H9 (cell line): ENCODE data around the gene MSI2. TPM values are rescaled to one million over a fixed set of nuclear protein-coding genes. Genes with fewer than 3 reads are reported as not detected.

Source experiments
- DNase-seq: peaks from one replicate; pipeline ENCODE4 v3.0.0-alpha.2; 2017
- H2AFZ ChIP-seq: one replicate; pipeline ENCODE4 v1.6.1; 2013; ENCODE audit warnings: mild to moderate bottlenecking, low read length, control low read depth, moderate library complexity
- H2AK5ac ChIP-seq: 2 replicates; pipeline ENCODE4 v1.6.1; 2013; ENCODE audit warnings: low read length, control low read depth, mixed read lengths; ENCODE audit not compliant: insufficient read length
- H2BK120ac ChIP-seq: one replicate; pipeline ENCODE4 v1.6.1; 2013; ENCODE audit warnings: low read depth, mild to moderate bottlenecking, low read length, control low read depth, inconsistent platforms; ENCODE audit not compliant: poor library complexity, severe bottlenecking
- H2BK12ac ChIP-seq: 2 replicates; pipeline ENCODE4 v1.6.1; 2013; ENCODE audit warnings: low read length, control low read depth, mixed read lengths, low read depth; ENCODE audit not compliant: insufficient read length
- H2BK15ac ChIP-seq: 2 replicates; pipeline ENCODE4 v1.6.1; 2013; ENCODE audit warnings: low read depth, low read length, control low read depth
- H2BK20ac ChIP-seq: one replicate; pipeline ENCODE4 v1.6.1; 2013; ENCODE audit warnings: low read depth, mild to moderate bottlenecking, low read length, control low read depth, inconsistent platforms; ENCODE audit not compliant: poor library complexity, severe bottlenecking
- H2BK5ac ChIP-seq: 2 replicates; pipeline ENCODE4 v1.6.1; 2013; ENCODE audit warnings: low read length, control low read depth, mixed read lengths; ENCODE audit not compliant: insufficient read length
- H3K14ac ChIP-seq: 2 replicates; pipeline ENCODE4 v1.6.1; 2013; ENCODE audit warnings: low read length, control low read depth; ENCODE audit not compliant: insufficient read depth
- H3K18ac ChIP-seq: 2 replicates; pipeline ENCODE4 v1.6.1; 2013; ENCODE audit warnings: low read depth, mild to moderate bottlenecking, mixed read lengths, low read length, control low read depth; ENCODE audit not compliant: insufficient read length
- H3K23ac ChIP-seq: 2 replicates; pipeline ENCODE4 v1.6.1; 2013; ENCODE audit warnings: low read length, control low read depth, mixed read lengths, low read depth; ENCODE audit not compliant: insufficient read length
- H3K23me2 ChIP-seq: 2 replicates; pipeline ENCODE4 v1.6.1; 2013; ENCODE audit warnings: low read depth, mild to moderate bottlenecking, mixed read lengths, low read length, control low read depth; ENCODE audit not compliant: insufficient read length, poor library complexity, severe bottlenecking
- H3K27ac ChIP-seq: 2 replicates; pipeline ENCODE4 v1.5.1; 2013; ENCODE audit warnings: low read length, control low read depth, mixed read lengths, low read depth; ENCODE audit not compliant: insufficient read length
- H3K27me3 ChIP-seq: 2 replicates; pipeline ENCODE4 v1.6.1; 2013; ENCODE audit warnings: low read length, control low read depth, inconsistent platforms; ENCODE audit not compliant: insufficient read depth
- H3K4ac ChIP-seq: 2 replicates; pipeline ENCODE4 v1.6.1; 2013; ENCODE audit warnings: low read depth, mild to moderate bottlenecking, control low read depth, inconsistent platforms, low read length, moderate library complexity
- H3K4me1 ChIP-seq: 2 replicates; pipeline ENCODE4 v1.6.1; 2013; ENCODE audit warnings: low read length, control low read depth, inconsistent platforms; ENCODE audit not compliant: insufficient read depth
- H3K4me2 ChIP-seq: 2 replicates; pipeline ENCODE4 v1.6.1; 2013; ENCODE audit warnings: low read length, control low read depth, mixed read lengths; ENCODE audit not compliant: insufficient read length, insufficient read depth
- H3K56ac ChIP-seq: 2 replicates; pipeline ENCODE4 v1.6.1; 2013; ENCODE audit warnings: low read depth, mild to moderate bottlenecking, mixed read lengths, low read length, control low read depth; ENCODE audit not compliant: insufficient read length
- H3K79me1 ChIP-seq: 2 replicates; pipeline ENCODE4 v1.6.1; 2013; ENCODE audit warnings: low read depth, mild to moderate bottlenecking, moderate library complexity, low read length, control low read depth, inconsistent platforms; ENCODE audit not compliant: insufficient read depth, poor library complexity, severe bottlenecking
- H3K79me2 ChIP-seq: 2 replicates; pipeline ENCODE4 v1.6.1; 2013; ENCODE audit warnings: low read length, control low read depth, inconsistent platforms; ENCODE audit not compliant: insufficient read depth
- H3K9ac ChIP-seq: 2 replicates; pipeline ENCODE4 v1.6.1; 2013; ENCODE audit warnings: low read length, control low read depth, mixed read lengths; ENCODE audit not compliant: insufficient read length; ENCODE audit errors: extremely low read depth
- H3K9me3 ChIP-seq: one replicate; pipeline ENCODE4 v1.6.1; 2013; ENCODE audit warnings: low read depth, low read length, inconsistent platforms; ENCODE audit not compliant: control insufficient read depth
- H3T11ph ChIP-seq: one replicate; pipeline ENCODE4 v1.6.1; 2013; ENCODE audit warnings: mild to moderate bottlenecking, low read length, control low read depth, inconsistent platforms
- H4K20me1 ChIP-seq: one replicate; pipeline ENCODE4 v1.6.1; 2013; ENCODE audit not compliant: control insufficient read depth, insufficient read length, insufficient read depth
- H4K5ac ChIP-seq: 2 replicates; pipeline ENCODE4 v1.6.1; 2013; ENCODE audit warnings: low read depth, mild to moderate bottlenecking, mixed read lengths, low read length, control low read depth; ENCODE audit not compliant: insufficient read length
- H4K8ac ChIP-seq: replicated peaks from 2 replicates; pipeline ENCODE4 v1.6.1; 2013; ENCODE audit warnings: low read length, control low read depth, mixed read lengths, low read depth; ENCODE audit not compliant: insufficient read length
- H4K91ac ChIP-seq: 2 replicates; pipeline ENCODE4 v1.6.1; 2013; ENCODE audit warnings: low read depth, mild to moderate bottlenecking, moderate library complexity, mixed read lengths, low read length, control low read depth; ENCODE audit not compliant: insufficient read length
- H3K27ac Mint-ChIP-seq, 3 experiments: 2 replicates in 2 of 3; 3 replicates in 1 of 3; pipeline ENCODE4 v1.8.0; 2020 to 2021; ENCODE audit warnings: mixed read lengths in 3 of 3, mild to moderate bottlenecking in 1 of 3, moderate library complexity in 1 of 3
- H3K27me3 Mint-ChIP-seq: 2 replicates; pipeline ENCODE4 v1.8.0; 2021; ENCODE audit warnings: low read depth, mild to moderate bottlenecking, moderate library complexity, mixed read lengths
- H3K36me3 Mint-ChIP-seq, 3 experiments: 2 replicates in 2 of 3; 3 replicates in 1 of 3; pipeline ENCODE4 v1.8.0; 2020 to 2021; ENCODE audit warnings: low read depth in 3 of 3, mixed read lengths in 3 of 3; ENCODE audit not compliant: insufficient read depth in 1 of 3
- H3K4me1 Mint-ChIP-seq, 2 experiments: 2 replicates each; pipeline ENCODE4 v1.8.0; 2020; ENCODE audit warnings: mixed read lengths in 2 of 2
- H3K4me3 Mint-ChIP-seq, 2 experiments: 2 replicates in 1 of 2; 3 replicates in 1 of 2; pipeline ENCODE4 v1.8.0; 2020 to 2021; ENCODE audit warnings: mild to moderate bottlenecking in 2 of 2, mixed read lengths in 2 of 2, moderate library complexity in 1 of 2
- H3K9me3 Mint-ChIP-seq, 2 experiments: 2 replicates in 1 of 2; 3 replicates in 1 of 2; pipeline ENCODE4 v1.8.0; 2020; ENCODE audit warnings: mild to moderate bottlenecking in 2 of 2, mixed read lengths in 2 of 2, moderate library complexity in 1 of 2
- CTCF ChIP-seq: fragments of 200-600 bp; sonication (generic); conservative IDR thresholded peaks from 3 replicates; pipeline ENCODE4 v1.8.0; 2021; ENCODE audit warnings: antibody characterized with exemption, mild to moderate bottlenecking
- WGBS: extraction: QIAGEN DNeasy Blood & Tissue Kit; methylation state at CpG from one replicate; pipeline ENCODE4 v1.1.7; 2013; ENCODE audit warnings: missing lambda C conversion rate, low lambda C conversion rate, mixed read lengths; ENCODE audit not compliant: insufficient read length; ENCODE audit errors: extremely low coverage; 5-methylcytosine and 5-hydroxymethylcytosine counted together
- total RNA-seq: library from RNA; stranded (reverse); gene quantifications from 2 replicates; pipeline ENCODE4 v1.2.1, GENCODE V29; 2021

The MSI2 gene
- total RNA-seq, 1 experiment from 2014 or later = 98.5 TPM

- Histone ChIP-seq H3K23ac (no peak overlapping the region), H3K27me3 (no peaks in the 10 kb centered on the region), H3K9me3 (no peaks in the 10 kb centered on the region), H3T11ph (no peak overlapping the region), H3K4me1 (peaks cover 5% of the 10 kb centered on the region; the same call in 1 of the 2 replicates), H2BK15ac (no peak overlapping the region), H3K4ac (no peak overlapping the region), H2BK120ac (no peak overlapping the region), H3K27ac (no peak overlapping the region), H3K23me2 (no peaks in the 10 kb centered on the region), H2BK5ac (no peak overlapping the region), H3K56ac (no peak overlapping the region), H2AK5ac (no peak overlapping the region), H2BK20ac (no peak overlapping the region), H2AFZ (no peak overlapping the region), H2BK12ac (no peak overlapping the region), H4K8ac (no peak overlapping the region), H3K79me2 (no peaks in the 10 kb centered on the region), H3K9ac (no peak overlapping the region), H4K5ac (no peak overlapping the region), H3K4me2 (no peak overlapping the region), H3K79me1 (no peaks in the 10 kb centered on the region), H4K20me1 (no peaks in the 10 kb centered on the region), H3K14ac (peak overlapping the region; percentile 66; the same call in 1 of the 2 replicates), H3K18ac (no peak overlapping the region), H4K91ac (no peak overlapping the region)
- Mint-ChIP-seq H3K4me3 (no peak overlapping the region), H3K4me1 (peaks cover 46 to 65% of the 10 kb centered on the region in 2 experiments), H3K9me3 (no peaks in the 10 kb centered on the region), H3K36me3 (no peaks in the 10 kb centered on the region; a peak in 1 of 7 replicates), H3K27ac (peak overlapping the region in 2 of 3 experiments; percentile 67 to 69; a peak in 3 of 7 replicates), H3K27me3 (no peaks in the 10 kb centered on the region)
- no peak for TF ChIP-seq CTCF
- DNase-seq = no peak
- no CpG with 5 or more reads among the region's 10 CpGs for WGBS
Observed at GRCh38 chr17:57522042-57523005, 266.0 kb downstream of the MSI2 start.
